GM19463 (cell line): ENCODE results near the gene WWTR1.
A peak's percentile ranks its signal among the peaks of the same experiment; 100 is the strongest.

Experiments
- ATAC-seq: cut with Tn5 transposase; IDR thresholded peaks from one replicate; pipeline ENCODE4 v1.9.1; 2021; ENCODE audit warnings: mild to moderate bottlenecking, moderate library complexity; ENCODE audit not compliant: unreplicated experiment

Gene WWTR1

GRCh38 chr3:149506965-149507364, 150.9 kb downstream of the WWTR1 start:
- no peak for ATAC-seq

GRCh38 chr3:149506540-149506939, 151.3 kb downstream of the WWTR1 start:
- no peak for ATAC-seq

GRCh38 chr3:149502438-149502837, 155.4 kb downstream of the WWTR1 start:
- no peak for ATAC-seq

- ATAC-seq, result no peak
These were observed 156.3 kb downstream of the WWTR1 start for GRCh38 chr3:149501524-149501923.

GRCh38 chr3:149497966-149498670, 159.7 kb downstream of the WWTR1 start:
- ATAC-seq, result no peak

GRCh38 chr3:149496891-149497290, 160.9 kb downstream of the WWTR1 start:
- no peak for ATAC-seq

GRCh38 chr3:149495581-149496125, 162.2 kb downstream of the WWTR1 start:
- ATAC-seq, result no peak

GRCh38 chr3:149494759-149495580, 162.9 kb downstream of the WWTR1 start:
- ATAC-seq, result no peak

- no peak for ATAC-seq
These were observed 163.6 kb downstream of the WWTR1 start for GRCh38 chr3:149494022-149494758.

GRCh38 chr3:149493315-149494021, 164.4 kb downstream of the WWTR1 start:
- no peak for ATAC-seq

- ATAC-seq, result no peak
These were observed 167.4 kb downstream of the WWTR1 start for GRCh38 chr3:149490260-149490971.

- no peak for ATAC-seq
These were observed 168.7 kb downstream of the WWTR1 start for GRCh38 chr3:149489060-149489690.

GRCh38 chr3:149487598-149488197, 170.1 kb downstream of the WWTR1 start:
- peak; percentile 75 for ATAC-seq

GRCh38 chr3:149486726-149487125, 171.1 kb downstream of the WWTR1 start:
- no peak for ATAC-seq

GRCh38 chr3:149481491-149481890, 176.3 kb downstream of the WWTR1 start:
- no peak for ATAC-seq

GRCh38 chr3:149481056-149481455, 176.8 kb downstream of the WWTR1 start:
- ATAC-seq, result no peak

GRCh38 chr3:149480326-149481017, 177.4 kb downstream of the WWTR1 start:
- peak; percentile 96 for ATAC-seq

- no peak for ATAC-seq
These were observed 178.1 kb downstream of the WWTR1 start for GRCh38 chr3:149479621-149480325.
